NB4 (cell line): ENCODE results near the gene PDE4D.

Source experiments
- CTCF ChIP-seq: IDR thresholded peaks from one replicate; pipeline ENCODE4 v1.5.1; 2012; ENCODE audit warnings: low read depth, low read length
- MYC ChIP-seq: IDR thresholded peaks from 2 replicates; pipeline ENCODE4 v1.6.1; 2011; ENCODE audit warnings: low read depth, low read length
- POLR2A ChIP-seq: IDR thresholded peaks from 2 replicates; pipeline ENCODE4 v1.6.1; 2011; ENCODE audit warnings: mild to moderate bottlenecking; ENCODE audit not compliant: insufficient read length; ENCODE audit errors: extremely low read depth
- TF ChIP-seq, protein P1 (sequence below): IDR thresholded peaks from 2 replicates; pipeline ENCODE4 v1.6.1; 2011; ENCODE audit warnings: low read depth, low read length

- TF ChIP-seq CTCF (no peak), POLR2A (no peak), MYC (no peak)
- TF ChIP-seq, protein P1, sequence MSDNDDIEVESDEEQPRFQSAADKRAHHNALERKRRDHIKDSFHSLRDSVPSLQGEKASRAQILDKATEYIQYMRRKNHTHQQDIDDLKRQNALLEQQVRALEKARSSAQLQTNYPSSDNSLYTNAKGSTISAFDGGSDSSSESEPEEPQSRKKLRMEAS: no peak
These were observed 102.6 kb downstream of the PDE4D start for GRCh38 chr5:59790776-59791475.
